Endothelial cell of umbilical vein (primary cell): ENCODE data around the gene KCNAB2. TPM values are rescaled to one million over a fixed set of nuclear protein-coding genes. Genes with fewer than 3 reads are reported as not detected.

Experiments
- BruUV-seq: library from RNA; stranded (reverse); fragments of 400-500 nt; replicated peaks from 2 replicates; lab custom pipeline; 2021; lab: Mats Ljungman, UMichigan
- CTCF ChIA-PET: fragments of 300-600, 350-600 bp; sonication (Branson Sonifier 250); formaldehyde crosslinking; loops from one replicate; lab custom pipeline; 2021; ENCODE audit warnings: antibody characterized with exemption, inconsistent platforms; lab: Charles Lee
- POLR2A ChIA-PET: fragments of 300-600, 350-600 bp; sonication (Branson Sonifier 250); formaldehyde crosslinking; loops from one replicate; lab custom pipeline; 2021; ENCODE audit warnings: antibody characterized with exemption, inconsistent platforms; lab: Charles Lee
- DNase-seq: peaks from one replicate; pipeline ENCODE4 v3.0.0-alpha.2; 2011; ENCODE audit warnings: low read depth, low spot score
- FAIRE-seq: peaks from 2 replicates; lab custom pipeline; 2011; peaks lifted over from hg19 to GRCh38; lab: Jason Lieb, UNC
- H2AFZ ChIP-seq: 2 replicates; pipeline ENCODE4 v1.6.0; 2012; ENCODE audit warnings: low read depth, low read length, control low read depth, inconsistent platforms
- H3K27ac ChIP-seq: 2 replicates; pipeline ENCODE4 v1.5.1; 2011; ENCODE audit warnings: low read depth, mild to moderate bottlenecking, control low read depth, low read length, moderate library complexity; ENCODE audit not compliant: insufficient read depth
- H3K27me3 ChIP-seq, 2 experiments: 2 replicates each; pipeline versions ENCODE4 v1.6.0 to v1.6.1; 2011; ENCODE audit warnings: low read length in 2 of 2, mixed read lengths in 1 of 2; ENCODE audit not compliant: control insufficient read depth in 2 of 2, insufficient read depth in 2 of 2
- H3K36me3 ChIP-seq, 2 experiments: 2 replicates in 1 of 2; 3 replicates in 1 of 2; pipeline ENCODE4 v1.5.1; 2011; ENCODE audit warnings: low read length in 2 of 2, mild to moderate bottlenecking in 1 of 2, moderate library complexity in 1 of 2; ENCODE audit not compliant: control insufficient read depth in 2 of 2, insufficient read depth in 2 of 2; ENCODE audit errors: extremely low read depth in 1 of 2
- H3K4me1 ChIP-seq: 3 replicates; pipeline ENCODE4 v1.5.1; 2011; ENCODE audit warnings: mild to moderate bottlenecking, low read length; ENCODE audit not compliant: control insufficient read depth, insufficient read depth; ENCODE audit errors: extremely low read depth
- H3K4me2 ChIP-seq: 2 replicates; pipeline ENCODE4 v1.6.1; 2011; ENCODE audit warnings: low read length, control low read depth, mixed read lengths; ENCODE audit not compliant: insufficient read depth
- H3K4me3 ChIP-seq, 3 experiments: fragments of 200-600 bp in 1 of 3; sonication (generic), shearing (Covaris generic) in 1 of 3; replicated peaks in 1 of 3; 2 replicates each; pipeline ENCODE4 v1.5.1; 2011 to 2016; ENCODE audit warnings: control low read depth in 3 of 3, low read length in 3 of 3, mild to moderate bottlenecking in 2 of 3, inconsistent platforms in 1 of 3, low read depth in 1 of 3, moderate library complexity in 1 of 3; ENCODE audit not compliant: insufficient read depth in 1 of 3
- H3K79me2 ChIP-seq: 2 replicates; pipeline ENCODE4 v1.6.0; 2012; ENCODE audit warnings: low read length, inconsistent platforms; ENCODE audit not compliant: control insufficient read depth, insufficient read depth
- H3K9ac ChIP-seq: replicated peaks from 2 replicates; pipeline ENCODE3; 2011; ENCODE audit warnings: low read length, control low read depth; ENCODE audit not compliant: insufficient read depth; ENCODE audit errors: extremely low read depth
- H3K9me1 ChIP-seq: replicated peaks from 3 replicates; pipeline ENCODE4 v1.6.0; 2011; ENCODE audit warnings: mild to moderate bottlenecking, low read length; ENCODE audit not compliant: control insufficient read depth, insufficient read depth; ENCODE audit errors: extremely low read depth
- H3K9me3 ChIP-seq: replicated peaks from 2 replicates; pipeline ENCODE4 v1.5.1; 2012; ENCODE audit warnings: low read length, inconsistent platforms; ENCODE audit not compliant: control insufficient read depth, insufficient read depth
- H4K20me1 ChIP-seq: replicated peaks from 2 replicates; pipeline ENCODE3; 2011; ENCODE audit warnings: mild to moderate bottlenecking, low read length; ENCODE audit not compliant: control insufficient read depth, insufficient read depth; ENCODE audit errors: extremely low read depth
- EZH2 ChIP-seq: IDR thresholded peaks from 2 replicates; pipeline ENCODE4 v1.6.1; 2012; ENCODE audit warnings: borderline replicate concordance, low read depth, mild to moderate bottlenecking, moderate library complexity, low read length, inconsistent platforms; ENCODE audit not compliant: severe bottlenecking
- FOS ChIP-seq: IDR thresholded peaks from 2 replicates; pipeline ENCODE4 v1.6.1; 2011; ENCODE audit warnings: mild to moderate bottlenecking, low read length, moderate library complexity, borderline replicate concordance; ENCODE audit not compliant: insufficient read depth
- GATA2 ChIP-seq: IDR thresholded peaks from 2 replicates; pipeline ENCODE4 v1.7.0; 2011; ENCODE audit warnings: low read depth, mild to moderate bottlenecking, moderate library complexity, mixed read lengths, low read length; ENCODE audit not compliant: insufficient read length, insufficient read depth
- JUN ChIP-seq: IDR thresholded peaks from 2 replicates; pipeline ENCODE4 v1.6.1; 2011; ENCODE audit warnings: borderline replicate concordance, low read depth; ENCODE audit not compliant: insufficient read length, insufficient read depth
- MYC ChIP-seq: IDR thresholded peaks from one replicate; pipeline ENCODE4 v1.6.1; 2011; ENCODE audit warnings: mild to moderate bottlenecking, low read depth, low read length
- POLR2A ChIP-seq: IDR thresholded peaks from 2 replicates; pipeline ENCODE4 v1.6.1; 2012; ENCODE audit warnings: low read depth, mild to moderate bottlenecking, control low read depth, low read length
- POLR2AphosphoS5 ChIP-seq: IDR thresholded peaks from 2 replicates; pipeline ENCODE4 v1.6.1; 2012; ENCODE audit warnings: low read depth, mild to moderate bottlenecking, control low read depth, low read length, moderate library complexity; ENCODE audit not compliant: insufficient read depth
- dilution Hi-C: fragments of 300-500 bp; cut with MboI; formaldehyde crosslinking; loops from one replicate; pipeline ENCODE4 v1.15.0; 2019; ENCODE audit warnings: low sequenced_read_pairs; ENCODE audit not compliant: extremely low pct_ligation_motif_present
- intact Hi-C: fragments of 100-400 bp; cut with micrococcal nuclease; formaldehyde crosslinking; loops from one replicate; pipeline ENCODE4 v1.10.0; 2022
- polyA plus RNA-seq, 4 experiments: library from polyadenylated mRNA; depleted of rRNA in 3 of 4; stranded (reverse) in 3 of 4; unstranded in 1 of 4; fragments of >200 nt; gene quantifications; 2 replicates each; pipeline versions ENCODE4 v1.2.1 to v1.2.3, GENCODE V29; 2011 to 2012; ENCODE audit warnings: missing spikeins in 1 of 4
- total RNA-seq: library from RNA; stranded (reverse); gene quantifications from 2 replicates; pipeline ENCODE4 v1.2.3, GENCODE V29; 2021
- TF ChIP-seq, protein P1 (sequence below): IDR thresholded peaks from 2 replicates; pipeline ENCODE4 v1.6.1; 2011; ENCODE audit not compliant: insufficient read depth, insufficient read length
- TF ChIP-seq, protein P2 (sequence below), 2 donors: IDR thresholded peaks; 1 replicate in 1 of 2; 2 replicates in 1 of 2; pipeline ENCODE4 v1.5.1; 2011; ENCODE audit warnings: low read length in 2 of 2, mild to moderate bottlenecking in 2 of 2, moderate library complexity in 2 of 2, control low read depth in 1 of 2, inconsistent platforms in 1 of 2, low read depth in 1 of 2; ENCODE audit not compliant: insufficient read depth in 1 of 2; ENCODE audit errors: extremely low read depth in 1 of 2

Gene KCNAB2
- total and polyA plus RNA-seq, 2 donors (not counting 3 experiments of a cell fraction or from before 2014, with no cell fraction given) = 2.4 to 3.8 TPM

DNA sequence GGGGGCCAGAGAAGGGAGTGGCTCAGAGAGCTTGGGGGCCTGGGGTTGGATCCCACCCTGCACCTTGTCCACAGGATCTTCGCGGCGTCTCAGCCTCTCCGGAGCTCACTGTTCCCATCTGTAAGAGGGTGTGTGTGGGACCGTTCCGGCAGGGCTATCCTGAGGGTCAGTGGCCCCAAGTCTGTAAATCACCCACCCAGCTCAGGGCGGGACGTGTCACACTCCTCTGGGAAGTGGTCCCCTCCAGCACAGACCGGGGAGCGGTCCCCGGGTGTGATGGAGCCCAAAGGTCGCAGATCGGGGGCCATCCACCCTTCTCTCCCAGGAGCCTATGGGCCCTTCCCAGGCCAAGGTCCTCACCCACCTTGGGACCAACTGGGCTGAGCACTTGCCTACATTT is 40.0 kb downstream of the KCNAB2 start:
- CTCF ChIA-PET = interaction anchor here (1.1 to 1.6 kb wide), 3 partner anchors 32 to 159 kb away, joined by 3 to 5 read pairs (median 3); no protein-coding TSS in a partner anchor
- no peaks in the 10 kb centered on the region for H3K79me2 ChIP-seq
- H3K27ac ChIP-seq = no peak overlapping the region
- no TSS peak for BruUV-seq
- dilution Hi-C loops (no loop called here), intact Hi-C loops (no loop called here)
- H3K9me3 ChIP-seq = no peaks in the 10 kb centered on the region
- H3K4me2 ChIP-seq = no peak overlapping the region
- POLR2A ChIA-PET = no interaction called here
- no peak for FAIRE-seq
- H3K9ac ChIP-seq = no peak overlapping the region
- H3K36me3 ChIP-seq = no peaks in the 10 kb centered on the region
- H3K4me1 ChIP-seq = no peaks in the 10 kb centered on the region
- TF ChIP-seq FOS (no peak), EZH2 (no peak), MYC (no peak), JUN (no peak), GATA2 (no peak), POLR2AphosphoS5 (no peak), POLR2A (no peak)
- TF ChIP-seq, protein P1, sequence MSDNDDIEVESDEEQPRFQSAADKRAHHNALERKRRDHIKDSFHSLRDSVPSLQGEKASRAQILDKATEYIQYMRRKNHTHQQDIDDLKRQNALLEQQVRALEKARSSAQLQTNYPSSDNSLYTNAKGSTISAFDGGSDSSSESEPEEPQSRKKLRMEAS = no peak
- TF ChIP-seq, protein P2, sequence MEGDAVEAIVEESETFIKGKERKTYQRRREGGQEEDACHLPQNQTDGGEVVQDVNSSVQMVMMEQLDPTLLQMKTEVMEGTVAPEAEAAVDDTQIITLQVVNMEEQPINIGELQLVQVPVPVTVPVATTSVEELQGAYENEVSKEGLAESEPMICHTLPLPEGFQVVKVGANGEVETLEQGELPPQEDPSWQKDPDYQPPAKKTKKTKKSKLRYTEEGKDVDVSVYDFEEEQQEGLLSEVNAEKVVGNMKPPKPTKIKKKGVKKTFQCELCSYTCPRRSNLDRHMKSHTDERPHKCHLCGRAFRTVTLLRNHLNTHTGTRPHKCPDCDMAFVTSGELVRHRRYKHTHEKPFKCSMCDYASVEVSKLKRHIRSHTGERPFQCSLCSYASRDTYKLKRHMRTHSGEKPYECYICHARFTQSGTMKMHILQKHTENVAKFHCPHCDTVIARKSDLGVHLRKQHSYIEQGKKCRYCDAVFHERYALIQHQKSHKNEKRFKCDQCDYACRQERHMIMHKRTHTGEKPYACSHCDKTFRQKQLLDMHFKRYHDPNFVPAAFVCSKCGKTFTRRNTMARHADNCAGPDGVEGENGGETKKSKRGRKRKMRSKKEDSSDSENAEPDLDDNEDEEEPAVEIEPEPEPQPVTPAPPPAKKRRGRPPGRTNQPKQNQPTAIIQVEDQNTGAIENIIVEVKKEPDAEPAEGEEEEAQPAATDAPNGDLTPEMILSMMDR (IDR thresholded peaks at IDR 0.05; ENCODE audit: extremely low read depth in 1 of 2, insufficient read depth in 1 of 2, low read depth in 1 of 2, low read length in 2 of 2) = no peak
- no peaks in the 10 kb centered on the region for H4K20me1 ChIP-seq
- H3K27me3 ChIP-seq = no peaks in the 10 kb centered on the region
- H2AFZ ChIP-seq = no peak overlapping the region
- DNase-seq = no peak
- no peaks in the 10 kb centered on the region for H3K9me1 ChIP-seq
- no peak overlapping the region for H3K4me3 ChIP-seq
